K562 (cell line): Measurements from ENCODE around the gene EIF4E1B. TPM values are rescaled to one million over a fixed set of nuclear protein-coding genes. Genes with fewer than 3 reads are reported as not detected.

Source experiments
- BRD9 ChIP-seq: fragments of 450-650 bp; IDR thresholded peaks from 2 replicates; pipeline ENCODE4 v1.6.1; 2018; ENCODE audit warnings: low read depth; ENCODE audit not compliant: partially characterized antibody
- CSDE1 ChIP-seq, 2 experiments: fragments of 450-650 bp; IDR thresholded peaks; 2 replicates each; pipeline ENCODE4 v1.6.1; 2016; ENCODE audit warnings: mild to moderate bottlenecking in 1 of 2
- ELF1 ChIP-seq: fragments of 200-800 bp; sonication (Bioruptor generic); IDR thresholded peaks from 2 replicates; pipeline ENCODE4 v1.6.1; 2016; ENCODE audit warnings: missing genetic modification characterization, missing compliant biosample characterization
- HNRNPK ChIP-seq: fragments of 200-400 bp; formaldehyde crosslinking; IDR thresholded peaks from one replicate; pipeline ENCODE4 v1.6.1; 2018; ENCODE audit warnings: mild to moderate bottlenecking, low read depth, low read length; ENCODE audit not compliant: poor library complexity, severe bottlenecking
- JUN ChIP-seq, 2 experiments: sonication (generic) in 1 of 2; formaldehyde crosslinking in 1 of 2; IDR thresholded peaks; 2 replicates each; pipeline versions ENCODE4 v1.6.1 to v1.8.0; 2012 to 2022; ENCODE audit warnings: borderline replicate concordance in 2 of 2, mild to moderate bottlenecking in 2 of 2, improper control_type of control experiment in 1 of 2, low read depth in 1 of 2, low read length in 1 of 2, missing genetic modification reagents in 1 of 2
- NFE2 ChIP-seq: IDR thresholded peaks from 2 replicates; pipeline ENCODE4 v1.6.1; 2014; ENCODE audit warnings: antibody characterized with exemption, low read depth
- RAD21 ChIP-seq, 2 experiments: fragments of 250-450 bp in 1 of 2; fragments of 450-650 bp in 1 of 2; sonication (Bioruptor Pico) in 1 of 2; formaldehyde crosslinking in 1 of 2; IDR thresholded peaks in 1 of 2; conservative IDR thresholded peaks in 1 of 2; 2 replicates each; pipeline versions ENCODE4 v1.4.0 to v1.8.0; 2020 to 2022; ENCODE audit warnings: mild to moderate bottlenecking in 2 of 2, moderate library complexity in 1 of 2
- TAF9B ChIP-seq: fragments of 450-650 bp; IDR thresholded peaks from 2 replicates; pipeline ENCODE4 v1.6.1; 2018; ENCODE audit warnings: mild to moderate bottlenecking; ENCODE audit not compliant: partially characterized antibody
- ZFP36 ChIP-seq: fragments of 150-350 bp; IDR thresholded peaks from 2 replicates; pipeline ENCODE4 v1.6.1; 2018; ENCODE audit warnings: low read length, low read depth; ENCODE audit not compliant: partially characterized antibody
- ZFPM2 ChIP-seq: fragments of 250-450 bp; sonication (Bioruptor Pico); IDR thresholded peaks from 2 replicates; pipeline ENCODE4 v1.5.1; 2022; ENCODE audit warnings: mild to moderate bottlenecking
- ZKSCAN3 ChIP-seq: fragments of 250-450 bp; sonication (Bioruptor Pico); IDR thresholded peaks from 2 replicates; pipeline ENCODE4 v1.4.0; 2020
- ZNF121 ChIP-seq: sonication (generic); formaldehyde crosslinking; conservative IDR thresholded peaks from 2 replicates; pipeline ENCODE4 v1.8.0; 2022; ENCODE audit warnings: missing genetic modification reagents
- polyA plus RNA-seq, 8 experiments: library from polyadenylated mRNA; depleted of rRNA in 4 of 8; stranded (reverse) in 5 of 8; unstranded in 3 of 8; fragments of >200 nt; fragmentation: Nextera tagmentation in 2 of 8; fragmentation: Illumina TruSeq in 1 of 8; extraction: Ambion mirVana in 2 of 8; extraction: Trizol in 1 of 8; gene quantifications; 2 replicates each; pipeline versions ENCODE4 v1.2.1 to v1.2.3, GENCODE V29; 2011 to 2014; ENCODE audit warnings: inconsistent platforms in 1 of 8, missing spikeins in 1 of 8
- total RNA-seq, 7 experiments: library from RNA; depleted of rRNA in 6 of 7; stranded (reverse); fragments of >200 nt in 6 of 7; fragmentation: Illumina TruSeq in 2 of 7; extraction: Trizol in 2 of 7; gene quantifications; 2 replicates each; pipeline versions ENCODE4 v1.2.1 to v1.2.3, GENCODE V29; 2011 to 2021; ENCODE audit warnings: low replicate concordance in 1 of 7
- TF ChIP-seq, protein P1 (sequence below): sonication (generic); formaldehyde crosslinking; IDR thresholded peaks from 2 replicates; pipeline ENCODE4 v1.8.0; 2023; ENCODE audit warnings: missing genetic modification reagents, mild to moderate bottlenecking, borderline replicate concordance
- TF ChIP-seq, protein P2 (sequence below): fragments of 250-450 bp; sonication (Bioruptor Pico); IDR thresholded peaks from 2 replicates; pipeline ENCODE4 v1.4.0; 2020; ENCODE audit warnings: borderline replicate concordance
- TF ChIP-seq, protein P3 (sequence below): fragments of 450-650 bp; IDR thresholded peaks from 2 replicates; pipeline ENCODE4 v1.6.1; 2016; ENCODE audit warnings: borderline replicate concordance
- TF ChIP-seq, protein P4 (sequence below): fragments of 250-450 bp; sonication (Bioruptor Pico); IDR thresholded peaks from 2 replicates; pipeline ENCODE4 v1.5.0; 2021
- TF ChIP-seq, protein P5 (sequence below): fragments of 250-450 bp; sonication (Bioruptor Pico); IDR thresholded peaks from 2 replicates; pipeline ENCODE4 v1.8.0; 2021; ENCODE audit warnings: moderate library complexity, mild to moderate bottlenecking, inconsistent platforms

Gene EIF4E1B
- total and polyA plus RNA-seq, 9 of the 15 experiments (the other 6 are each of a cell fraction or from before 2014, with no cell fraction given) = not detected

DNA sequence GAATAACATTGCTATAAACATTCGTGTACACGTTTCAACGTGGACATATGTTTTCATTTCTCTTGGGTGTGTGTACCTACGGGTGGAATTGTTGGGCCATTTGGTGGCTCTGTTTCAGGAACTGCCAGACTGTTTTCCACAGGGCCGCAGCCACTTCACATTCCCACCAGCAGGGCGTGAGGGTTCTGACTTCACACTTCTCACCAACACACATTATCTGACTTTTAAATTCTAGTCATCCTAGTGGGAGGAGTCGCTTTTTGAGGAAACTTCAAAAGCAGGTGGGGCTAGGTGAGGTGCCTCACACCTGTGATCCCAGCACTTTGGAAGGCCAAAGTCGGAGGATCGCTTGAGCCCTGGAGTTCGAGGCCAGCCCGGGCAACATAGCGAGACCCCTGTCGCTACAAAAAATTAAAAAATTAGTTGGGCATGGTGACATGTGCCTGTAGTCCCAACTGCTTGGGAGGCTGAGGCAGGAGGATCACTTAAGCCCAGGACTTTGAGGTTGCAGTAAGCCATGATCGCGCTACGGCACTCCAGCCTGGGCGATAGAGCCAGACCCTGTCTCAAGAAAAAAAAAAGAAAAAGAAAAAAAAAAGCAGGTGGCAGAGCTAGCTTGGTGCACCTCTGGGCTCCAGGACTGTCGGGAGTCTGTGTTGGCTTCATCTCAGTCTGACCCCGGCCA, 45.3 kb downstream of the EIF4E1B start (continued):
- TF ChIP-seq, protein P1, sequence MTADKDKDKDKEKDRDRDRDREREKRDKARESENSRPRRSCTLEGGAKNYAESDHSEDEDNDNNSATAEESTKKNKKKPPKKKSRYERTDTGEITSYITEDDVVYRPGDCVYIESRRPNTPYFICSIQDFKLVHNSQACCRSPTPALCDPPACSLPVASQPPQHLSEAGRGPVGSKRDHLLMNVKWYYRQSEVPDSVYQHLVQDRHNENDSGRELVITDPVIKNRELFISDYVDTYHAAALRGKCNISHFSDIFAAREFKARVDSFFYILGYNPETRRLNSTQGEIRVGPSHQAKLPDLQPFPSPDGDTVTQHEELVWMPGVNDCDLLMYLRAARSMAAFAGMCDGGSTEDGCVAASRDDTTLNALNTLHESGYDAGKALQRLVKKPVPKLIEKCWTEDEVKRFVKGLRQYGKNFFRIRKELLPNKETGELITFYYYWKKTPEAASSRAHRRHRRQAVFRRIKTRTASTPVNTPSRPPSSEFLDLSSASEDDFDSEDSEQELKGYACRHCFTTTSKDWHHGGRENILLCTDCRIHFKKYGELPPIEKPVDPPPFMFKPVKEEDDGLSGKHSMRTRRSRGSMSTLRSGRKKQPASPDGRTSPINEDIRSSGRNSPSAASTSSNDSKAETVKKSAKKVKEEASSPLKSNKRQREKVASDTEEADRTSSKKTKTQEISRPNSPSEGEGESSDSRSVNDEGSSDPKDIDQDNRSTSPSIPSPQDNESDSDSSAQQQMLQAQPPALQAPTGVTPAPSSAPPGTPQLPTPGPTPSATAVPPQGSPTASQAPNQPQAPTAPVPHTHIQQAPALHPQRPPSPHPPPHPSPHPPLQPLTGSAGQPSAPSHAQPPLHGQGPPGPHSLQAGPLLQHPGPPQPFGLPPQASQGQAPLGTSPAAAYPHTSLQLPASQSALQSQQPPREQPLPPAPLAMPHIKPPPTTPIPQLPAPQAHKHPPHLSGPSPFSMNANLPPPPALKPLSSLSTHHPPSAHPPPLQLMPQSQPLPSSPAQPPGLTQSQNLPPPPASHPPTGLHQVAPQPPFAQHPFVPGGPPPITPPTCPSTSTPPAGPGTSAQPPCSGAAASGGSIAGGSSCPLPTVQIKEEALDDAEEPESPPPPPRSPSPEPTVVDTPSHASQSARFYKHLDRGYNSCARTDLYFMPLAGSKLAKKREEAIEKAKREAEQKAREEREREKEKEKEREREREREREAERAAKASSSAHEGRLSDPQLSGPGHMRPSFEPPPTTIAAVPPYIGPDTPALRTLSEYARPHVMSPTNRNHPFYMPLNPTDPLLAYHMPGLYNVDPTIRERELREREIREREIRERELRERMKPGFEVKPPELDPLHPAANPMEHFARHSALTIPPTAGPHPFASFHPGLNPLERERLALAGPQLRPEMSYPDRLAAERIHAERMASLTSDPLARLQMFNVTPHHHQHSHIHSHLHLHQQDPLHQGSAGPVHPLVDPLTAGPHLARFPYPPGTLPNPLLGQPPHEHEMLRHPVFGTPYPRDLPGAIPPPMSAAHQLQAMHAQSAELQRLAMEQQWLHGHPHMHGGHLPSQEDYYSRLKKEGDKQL (CRISPR knock-in tag) = no peak
- TF ChIP-seq, protein P2, sequence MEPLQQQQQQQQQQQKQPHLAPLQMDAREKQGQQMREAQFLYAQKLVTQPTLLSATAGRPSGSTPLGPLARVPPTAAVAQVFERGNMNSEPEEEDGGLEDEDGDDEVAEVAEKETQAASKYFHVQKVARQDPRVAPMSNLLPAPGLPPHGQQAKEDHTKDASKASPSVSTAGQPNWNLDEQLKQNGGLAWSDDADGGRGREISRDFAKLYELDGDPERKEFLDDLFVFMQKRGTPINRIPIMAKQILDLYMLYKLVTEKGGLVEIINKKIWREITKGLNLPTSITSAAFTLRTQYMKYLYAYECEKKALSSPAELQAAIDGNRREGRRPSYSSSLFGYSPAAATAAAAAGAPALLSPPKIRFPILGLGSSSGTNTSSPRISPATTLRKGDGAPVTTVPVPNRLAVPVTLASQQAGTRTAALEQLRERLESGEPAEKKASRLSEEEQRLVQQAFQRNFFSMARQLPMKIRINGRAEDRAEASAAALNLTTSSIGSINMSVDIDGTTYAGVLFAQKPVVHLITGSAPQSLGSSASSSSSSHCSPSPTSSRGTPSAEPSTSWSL (CRISPR knock-in tag) = no peak
- TF ChIP-seq, protein P3, sequence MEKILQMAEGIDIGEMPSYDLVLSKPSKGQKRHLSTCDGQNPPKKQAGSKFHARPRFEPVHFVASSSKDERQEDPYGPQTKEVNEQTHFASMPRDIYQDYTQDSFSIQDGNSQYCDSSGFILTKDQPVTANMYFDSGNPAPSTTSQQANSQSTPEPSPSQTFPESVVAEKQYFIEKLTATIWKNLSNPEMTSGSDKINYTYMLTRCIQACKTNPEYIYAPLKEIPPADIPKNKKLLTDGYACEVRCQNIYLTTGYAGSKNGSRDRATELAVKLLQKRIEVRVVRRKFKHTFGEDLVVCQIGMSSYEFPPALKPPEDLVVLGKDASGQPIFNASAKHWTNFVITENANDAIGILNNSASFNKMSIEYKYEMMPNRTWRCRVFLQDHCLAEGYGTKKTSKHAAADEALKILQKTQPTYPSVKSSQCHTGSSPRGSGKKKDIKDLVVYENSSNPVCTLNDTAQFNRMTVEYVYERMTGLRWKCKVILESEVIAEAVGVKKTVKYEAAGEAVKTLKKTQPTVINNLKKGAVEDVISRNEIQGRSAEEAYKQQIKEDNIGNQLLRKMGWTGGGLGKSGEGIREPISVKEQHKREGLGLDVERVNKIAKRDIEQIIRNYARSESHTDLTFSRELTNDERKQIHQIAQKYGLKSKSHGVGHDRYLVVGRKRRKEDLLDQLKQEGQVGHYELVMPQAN = no peak
- TF ChIP-seq ZFPM2 (CRISPR knock-in tag) (no peak), ZNF121 (CRISPR knock-in tag) (peak; percentile 63), BRD9 (no peak), HNRNPK (no peak), ZFP36 (no peak), JUN (IDR thresholded peaks at IDR 0.05; ENCODE audit: borderline replicate concordance, low read depth, low read length) (0 out of 2 replicates have a peak, but pooled peaks have one; percentile 27), JUN (CRISPR knock-in tag; IDR thresholded peaks at IDR 0.05; ENCODE audit: borderline replicate concordance) (no peak), ELF1 (tag) (0 out of 2 replicates have a peak, but pooled peaks have one; percentile 16), ZKSCAN3 (CRISPR knock-in tag) (no peak), NFE2 (peak; percentile 70), CSDE1 (IDR thresholded peaks at IDR 0.05) (0 out of 4 replicates have a peak, but pooled peaks of 1 of the 2 experiments have one; percentile 44), TAF9B (no peak), RAD21 (CRISPR knock-in tag; conservative IDR thresholded peaks at IDR 0.05 in 1 of 2, IDR thresholded peaks at IDR 0.05 in 1 of 2) (peak in 1 of 2 experiments; percentile 29; a peak in 1 of 4 replicates)
- TF ChIP-seq, protein P4, sequence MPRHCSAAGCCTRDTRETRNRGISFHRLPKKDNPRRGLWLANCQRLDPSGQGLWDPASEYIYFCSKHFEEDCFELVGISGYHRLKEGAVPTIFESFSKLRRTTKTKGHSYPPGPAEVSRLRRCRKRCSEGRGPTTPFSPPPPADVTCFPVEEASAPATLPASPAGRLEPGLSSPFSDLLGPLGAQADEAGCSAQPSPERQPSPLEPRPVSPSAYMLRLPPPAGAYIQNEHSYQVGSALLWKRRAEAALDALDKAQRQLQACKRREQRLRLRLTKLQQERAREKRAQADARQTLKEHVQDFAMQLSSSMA (CRISPR knock-in tag) = no peak
- TF ChIP-seq, protein P5, sequence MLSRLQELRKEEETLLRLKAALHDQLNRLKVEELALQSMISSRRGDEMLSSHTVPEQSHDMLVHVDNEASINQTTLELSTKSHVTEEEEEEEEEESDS = no peak
